ENCODE data around the gene ATRNL1.

DNA sequence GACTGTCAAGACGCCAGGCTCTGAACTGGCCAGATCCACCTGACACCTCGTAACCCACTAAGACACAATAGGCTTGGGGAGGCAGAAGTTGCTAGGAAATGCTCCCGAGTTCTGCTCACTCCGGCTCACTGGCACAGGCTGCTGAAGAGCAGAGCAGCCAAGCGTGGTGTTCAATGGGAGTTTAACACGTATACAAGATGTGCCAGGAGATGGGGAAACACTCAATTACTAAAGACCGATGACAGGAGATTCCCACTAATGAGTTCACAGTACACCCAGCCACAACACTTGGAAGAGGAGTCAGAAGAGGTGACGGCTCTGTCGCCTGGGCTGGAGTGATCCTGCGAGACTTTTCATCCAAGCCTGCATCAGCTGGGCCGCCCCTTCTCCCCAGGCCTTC, 876.4 kb downstream of the ATRNL1 start:
- TF ChIP-seq POLR2AphosphoS5 (IDR thresholded peaks at IDR 0.05) = no peak
- no peak for TF ChIP-seq POLR2A (IDR thresholded peaks at IDR 0.05)
- TF ChIP-seq EP300 (IDR thresholded peaks at IDR 0.05) = no peak
